Loucy (cell line): ENCODE data around the gene LILRB2.
"Not testable (repeated sequence)": the region's sequence is repeated elsewhere in the genome, so short reads cannot be mapped to it uniquely, and the experiment has no call there.

Experiments
- CTCF ChIP-seq: fragments of 200-600 bp; sonication (generic); conservative IDR thresholded peaks from 2 replicates; pipeline ENCODE4 v1.5.1; 2014; ENCODE audit warnings: mild to moderate bottlenecking, antibody characterized with exemption, low read length
- EZH2phosphoT487 ChIP-seq: fragments of 200-600 bp; IDR thresholded peaks from 2 replicates; pipeline ENCODE4 v1.6.1; 2018; ENCODE audit warnings: antibody characterized with exemption, mild to moderate bottlenecking, moderate library complexity, borderline replicate concordance

GRCh38 chr19:54274516-54274915 lies 6.4 kb downstream of the LILRB2 start:
- TF ChIP-seq CTCF, EZH2phosphoT487: not testable (repeated sequence)
